GM12878 (cell line): ENCODE data around the gene KRTAP5-8. TPM values are rescaled to one million over a fixed set of nuclear protein-coding genes. Genes with fewer than 3 reads are reported as not detected.

Source experiments
- ASH2L ChIP-seq: fragments of 300-600, 200-600 bp; sonication (generic); IDR thresholded peaks from 2 replicates; pipeline ENCODE4 v1.6.1; 2017; ENCODE audit warnings: low read depth, mild to moderate bottlenecking, borderline replicate concordance
- BHLHE40 ChIP-seq, 2 experiments: fragments of 450-650 bp in 1 of 2; IDR thresholded peaks; 2 replicates each; pipeline ENCODE4 v1.6.1; 2011 to 2017; ENCODE audit warnings: low read depth in 2 of 2, borderline replicate concordance in 1 of 2, improper control_type of control experiment in 1 of 2, low read length in 1 of 2, mild to moderate bottlenecking in 1 of 2
- BMI1 ChIP-seq: fragments of 450-650 bp; IDR thresholded peaks from 2 replicates; pipeline ENCODE4 v1.6.1; 2016; ENCODE audit warnings: mild to moderate bottlenecking, moderate library complexity, borderline replicate concordance
- CHD4 ChIP-seq: fragments of 200-600 bp; sonication (generic); IDR thresholded peaks from 2 replicates; pipeline ENCODE4 v1.6.1; 2016; ENCODE audit warnings: mild to moderate bottlenecking
- DPF2 ChIP-seq: fragments of 450-650 bp; IDR thresholded peaks from 2 replicates; pipeline ENCODE4 v1.6.1; 2017; ENCODE audit warnings: mild to moderate bottlenecking
- E2F4 ChIP-seq: IDR thresholded peaks from 2 replicates; pipeline ENCODE4 v1.6.1; 2012; ENCODE audit warnings: low read depth, low read length, improper control_type of control experiment
- IKZF2 ChIP-seq, 2 experiments: fragments of 450-650 bp; IDR thresholded peaks; 2 replicates each; pipeline ENCODE4 v1.6.1; 2017; ENCODE audit warnings: mild to moderate bottlenecking in 2 of 2, moderate library complexity in 2 of 2
- MEF2A ChIP-seq: IDR thresholded peaks from 2 replicates; pipeline ENCODE4 v1.6.1; 2011; ENCODE audit warnings: low read depth, mild to moderate bottlenecking, low read length, moderate library complexity; ENCODE audit not compliant: insufficient read depth
- MXI1 ChIP-seq: fragments of 150-350 bp; IDR thresholded peaks from 2 replicates; pipeline ENCODE4 v1.6.1; 2011; ENCODE audit warnings: low read depth, mild to moderate bottlenecking, inconsistent platforms, low read length, improper control_type of control experiment
- REST ChIP-seq: IDR thresholded peaks from 2 replicates; pipeline ENCODE4 v1.6.1; 2012; ENCODE audit warnings: mild to moderate bottlenecking, low read depth, low read length
- TARDBP ChIP-seq: IDR thresholded peaks from 2 replicates; pipeline ENCODE4 v1.6.1; 2016; ENCODE audit warnings: borderline replicate concordance
- YY1 ChIP-seq: IDR thresholded peaks from 2 replicates; pipeline ENCODE4 v1.6.1; 2011; ENCODE audit warnings: low read depth, mild to moderate bottlenecking, low read length
- ZNF384 ChIP-seq: IDR thresholded peaks from 2 replicates; pipeline ENCODE4 v1.6.1; 2012; ENCODE audit warnings: low read depth, mild to moderate bottlenecking, low read length, improper control_type of control experiment, borderline replicate concordance
- polyA plus RNA-seq, 11 experiments: library from polyadenylated mRNA; depleted of rRNA in 4 of 11; unstranded in 6 of 11; stranded (reverse) in 5 of 11; fragments of >200 nt; fragmentation: Nextera tagmentation in 4 of 11; fragmentation: Illumina TruSeq in 1 of 11; extraction: Ambion mirVana in 4 of 11; extraction: Trizol in 1 of 11; gene quantifications; 1 replicate in 1 of 11; 2 replicates in 10 of 11; pipeline versions ENCODE4 v1.2.1 to v1.2.3, GENCODE V29; 2011 to 2016; ENCODE audit warnings: inconsistent platforms in 2 of 11, missing spikeins in 2 of 11, low read depth in 1 of 11
- total RNA-seq, 4 experiments: library from RNA; depleted of rRNA in 3 of 4; stranded (reverse); fragments of >200 nt in 3 of 4; fragmentation: Illumina TruSeq in 1 of 4; extraction: Trizol in 1 of 4; gene quantifications; 2 replicates each; pipeline versions ENCODE4 v1.2.1 to v1.2.3, GENCODE V29; 2013 to 2021
- TF ChIP-seq, protein P1 (sequence below): fragments of 450-650 bp; IDR thresholded peaks from 2 replicates; pipeline ENCODE4 v1.6.1; 2017; ENCODE audit warnings: low read depth, mild to moderate bottlenecking, moderate library complexity
- TF ChIP-seq, protein P2 (sequence below): fragments of 450-650 bp; IDR thresholded peaks from 2 replicates; pipeline ENCODE4 v1.6.1; 2017; ENCODE audit warnings: mild to moderate bottlenecking, moderate library complexity
- TF ChIP-seq, protein P3 (sequence below): fragments of 450-650 bp; IDR thresholded peaks from 2 replicates; pipeline ENCODE4 v1.6.1; 2017; ENCODE audit warnings: mild to moderate bottlenecking, low read depth, inconsistent platforms; ENCODE audit not compliant: poor library complexity, severe bottlenecking

The KRTAP5-8 gene
- total and polyA plus RNA-seq, 10 of the 15 experiments (the other 5 are each of a cell fraction or from before 2014, with no cell fraction given), result 0.07 to 0.36 (median 0.13) TPM; not detected in 6

DNA sequence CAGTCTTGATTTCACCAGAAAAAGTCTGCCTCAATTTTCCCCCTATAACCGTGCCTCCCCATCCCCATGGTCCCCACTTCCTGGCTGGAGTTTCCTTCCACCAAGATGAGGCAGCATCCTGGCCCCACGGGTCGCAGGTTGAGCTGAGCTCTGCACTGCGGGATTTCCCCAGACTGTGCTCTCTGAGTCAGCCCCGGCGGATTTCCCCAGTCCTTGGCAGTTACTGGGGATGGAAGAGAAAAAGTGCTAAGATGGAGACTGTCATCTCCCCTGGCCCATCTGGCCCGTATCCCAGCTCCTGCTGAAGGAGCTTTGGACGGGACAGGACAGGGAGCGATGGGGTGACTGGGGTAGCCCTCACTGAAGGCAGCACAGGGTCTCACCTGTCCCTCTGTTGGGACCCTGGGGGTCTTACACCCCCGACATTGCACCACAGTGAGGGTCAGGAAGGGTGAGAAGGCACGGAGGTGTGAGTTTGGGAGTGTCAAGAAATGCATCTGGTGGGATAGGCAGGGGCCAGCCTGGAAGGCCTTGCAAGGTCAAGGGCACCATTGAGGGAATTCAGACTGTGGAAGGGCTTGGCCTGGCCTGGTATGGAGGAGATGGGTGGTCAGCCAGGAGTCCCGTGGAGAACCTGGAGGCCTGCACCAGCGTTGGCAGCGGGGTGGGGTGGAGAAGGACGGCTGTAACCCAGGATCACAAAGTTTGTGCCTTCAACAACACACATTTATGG lies 48.3 kb upstream of the KRTAP5-8 start (continued):
- TF ChIP-seq E2F4 (no peak), BMI1 (no peak), CHD4 (no peak), DPF2 (no peak), YY1 (peak; percentile 45; the same call in 1 of the 2 replicates), MXI1 (no peak), BHLHE40 (IDR thresholded peaks at IDR 0.05; ENCODE audit: borderline replicate concordance in 1 of 2, low read depth in 2 of 2, low read length in 1 of 2) (no peak), ZNF384 (no peak), TARDBP (no peak), IKZF2 (IDR thresholded peaks at IDR 0.05) (peak in 1 of 2 experiments; percentile 40; a peak in 1 of 4 replicates), REST (no peak), MEF2A (no peak), ASH2L (no peak)
- TF ChIP-seq, protein P1, sequence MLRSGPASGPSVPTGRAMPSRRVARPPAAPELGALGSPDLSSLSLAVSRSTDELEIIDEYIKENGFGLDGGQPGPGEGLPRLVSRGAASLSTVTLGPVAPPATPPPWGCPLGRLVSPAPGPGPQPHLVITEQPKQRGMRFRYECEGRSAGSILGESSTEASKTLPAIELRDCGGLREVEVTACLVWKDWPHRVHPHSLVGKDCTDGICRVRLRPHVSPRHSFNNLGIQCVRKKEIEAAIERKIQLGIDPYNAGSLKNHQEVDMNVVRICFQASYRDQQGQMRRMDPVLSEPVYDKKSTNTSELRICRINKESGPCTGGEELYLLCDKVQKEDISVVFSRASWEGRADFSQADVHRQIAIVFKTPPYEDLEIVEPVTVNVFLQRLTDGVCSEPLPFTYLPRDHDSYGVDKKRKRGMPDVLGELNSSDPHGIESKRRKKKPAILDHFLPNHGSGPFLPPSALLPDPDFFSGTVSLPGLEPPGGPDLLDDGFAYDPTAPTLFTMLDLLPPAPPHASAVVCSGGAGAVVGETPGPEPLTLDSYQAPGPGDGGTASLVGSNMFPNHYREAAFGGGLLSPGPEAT, result peak; percentile 44; the same call in 1 of the 2 replicates
- TF ChIP-seq, protein P2, sequence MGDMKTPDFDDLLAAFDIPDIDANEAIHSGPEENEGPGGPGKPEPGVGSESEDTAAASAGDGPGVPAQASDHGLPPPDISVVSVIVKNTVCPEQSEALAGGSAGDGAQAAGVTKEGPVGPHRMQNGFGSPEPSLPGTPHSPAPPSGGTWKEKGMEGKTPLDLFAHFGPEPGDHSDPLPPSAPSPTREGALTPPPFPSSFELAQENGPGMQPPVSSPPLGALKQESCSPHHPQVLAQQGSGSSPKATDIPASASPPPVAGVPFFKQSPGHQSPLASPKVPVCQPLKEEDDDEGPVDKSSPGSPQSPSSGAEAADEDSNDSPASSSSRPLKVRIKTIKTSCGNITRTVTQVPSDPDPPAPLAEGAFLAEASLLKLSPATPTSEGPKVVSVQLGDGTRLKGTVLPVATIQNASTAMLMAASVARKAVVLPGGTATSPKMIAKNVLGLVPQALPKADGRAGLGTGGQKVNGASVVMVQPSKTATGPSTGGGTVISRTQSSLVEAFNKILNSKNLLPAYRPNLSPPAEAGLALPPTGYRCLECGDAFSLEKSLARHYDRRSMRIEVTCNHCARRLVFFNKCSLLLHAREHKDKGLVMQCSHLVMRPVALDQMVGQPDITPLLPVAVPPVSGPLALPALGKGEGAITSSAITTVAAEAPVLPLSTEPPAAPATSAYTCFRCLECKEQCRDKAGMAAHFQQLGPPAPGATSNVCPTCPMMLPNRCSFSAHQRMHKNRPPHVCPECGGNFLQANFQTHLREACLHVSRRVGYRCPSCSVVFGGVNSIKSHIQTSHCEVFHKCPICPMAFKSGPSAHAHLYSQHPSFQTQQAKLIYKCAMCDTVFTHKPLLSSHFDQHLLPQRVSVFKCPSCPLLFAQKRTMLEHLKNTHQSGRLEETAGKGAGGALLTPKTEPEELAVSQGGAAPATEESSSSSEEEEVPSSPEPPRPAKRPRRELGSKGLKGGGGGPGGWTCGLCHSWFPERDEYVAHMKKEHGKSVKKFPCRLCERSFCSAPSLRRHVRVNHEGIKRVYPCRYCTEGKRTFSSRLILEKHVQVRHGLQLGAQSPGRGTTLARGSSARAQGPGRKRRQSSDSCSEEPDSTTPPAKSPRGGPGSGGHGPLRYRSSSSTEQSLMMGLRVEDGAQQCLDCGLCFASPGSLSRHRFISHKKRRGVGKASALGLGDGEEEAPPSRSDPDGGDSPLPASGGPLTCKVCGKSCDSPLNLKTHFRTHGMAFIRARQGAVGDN, result no peak
- TF ChIP-seq, protein P3, sequence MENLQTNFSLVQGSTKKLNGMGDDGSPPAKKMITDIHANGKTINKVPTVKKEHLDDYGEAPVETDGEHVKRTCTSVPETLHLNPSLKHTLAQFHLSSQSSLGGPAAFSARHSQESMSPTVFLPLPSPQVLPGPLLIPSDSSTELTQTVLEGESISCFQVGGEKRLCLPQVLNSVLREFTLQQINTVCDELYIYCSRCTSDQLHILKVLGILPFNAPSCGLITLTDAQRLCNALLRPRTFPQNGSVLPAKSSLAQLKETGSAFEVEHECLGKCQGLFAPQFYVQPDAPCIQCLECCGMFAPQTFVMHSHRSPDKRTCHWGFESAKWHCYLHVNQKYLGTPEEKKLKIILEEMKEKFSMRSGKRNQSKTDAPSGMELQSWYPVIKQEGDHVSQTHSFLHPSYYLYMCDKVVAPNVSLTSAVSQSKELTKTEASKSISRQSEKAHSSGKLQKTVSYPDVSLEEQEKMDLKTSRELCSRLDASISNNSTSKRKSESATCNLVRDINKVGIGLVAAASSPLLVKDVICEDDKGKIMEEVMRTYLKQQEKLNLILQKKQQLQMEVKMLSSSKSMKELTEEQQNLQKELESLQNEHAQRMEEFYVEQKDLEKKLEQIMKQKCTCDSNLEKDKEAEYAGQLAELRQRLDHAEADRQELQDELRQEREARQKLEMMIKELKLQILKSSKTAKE, result no peak
